Tongue (tissue), 2 donors: ENCODE results near the gene SNX27. TPM values are rescaled to one million over a fixed set of nuclear protein-coding genes. Genes with fewer than 3 reads are reported as not detected.
"Not testable (repeated sequence)": the region's sequence is repeated elsewhere in the genome, so short reads cannot be mapped to it uniquely, and the experiment has no call there.

Experiments
- DNase-seq: peaks from one replicate; pipeline ENCODE4 v3.0.0-alpha.2; 2015
- total RNA-seq: library from RNA; depleted of rRNA; stranded (reverse); fragments of >200 nt; gene quantifications from one replicate; pipeline ENCODE4 v1.2.3, GENCODE V29; 2014

The SNX27 gene
- 44.2 TPM for total RNA-seq

- DNase-seq: peak; percentile 98
Observed at GRCh38 chr1:151611832-151612500, at the start of gene SNX27. TSS of gene SNX27 (plus strand) at chr1:151612050. CDS start at chr1:151612202, 152 bp downstream.

- no peak for DNase-seq
Observed at GRCh38 chr1:151562661-151563060, 49.2 kb upstream of the SNX27 start.

- DNase-seq: no peak
Observed at GRCh38 chr1:151563376-151563775, 48.5 kb upstream of the SNX27 start.

GRCh38 chr1:151565502-151566189, 46.2 kb upstream of the SNX27 start:
- no peak for DNase-seq

GRCh38 chr1:151568626-151569088, 43.2 kb upstream of the SNX27 start:
- no peak for DNase-seq

- no peak for DNase-seq
Observed at GRCh38 chr1:151570819-151571218, 41.0 kb upstream of the SNX27 start.

- no peak for DNase-seq
Observed at GRCh38 chr1:151574575-151575529, 37.0 kb upstream of the SNX27 start.

- DNase-seq: no peak
Observed at GRCh38 chr1:151577173-151577572, 34.7 kb upstream of the SNX27 start.

GRCh38 chr1:151578941-151579340, 32.9 kb upstream of the SNX27 start:
- DNase-seq: no peak

GRCh38 chr1:151579436-151580225, 32.2 kb upstream of the SNX27 start:
- DNase-seq: no peak

GRCh38 chr1:151581451-151581850, 30.4 kb upstream of the SNX27 start:
- peak; percentile 82 for DNase-seq

GRCh38 chr1:151581921-151582320, 29.9 kb upstream of the SNX27 start:
- DNase-seq: no peak

- no peak for DNase-seq
Observed at GRCh38 chr1:151583796-151584195, 28.1 kb upstream of the SNX27 start.

GRCh38 chr1:151584278-151584677, 27.6 kb upstream of the SNX27 start:
- DNase-seq: no peak

GRCh38 chr1:151584780-151585179, 27.1 kb upstream of the SNX27 start:
- DNase-seq: no peak

- peak; percentile 69 for DNase-seq
Observed at GRCh38 chr1:151585622-151586021, 26.2 kb upstream of the SNX27 start.

- no peak for DNase-seq
Observed at GRCh38 chr1:151590961-151591360, 20.9 kb upstream of the SNX27 start.

GRCh38 chr1:151593730-151594129, 18.1 kb upstream of the SNX27 start:
- peak; percentile 27 for DNase-seq

GRCh38 chr1:151594143-151594625, 17.7 kb upstream of the SNX27 start:
- DNase-seq: peak; percentile 78

- DNase-seq: no peak
Observed at GRCh38 chr1:151596166-151596953, 15.5 kb upstream of the SNX27 start.

- DNase-seq: not testable (repeated sequence)
Observed at GRCh38 chr1:151602550-151602949, 9.3 kb upstream of the SNX27 start.
